Measurements from ENCODE around the gene GALNT14.
"Not testable (repeated sequence)": the region's sequence is repeated elsewhere in the genome, so short reads cannot be mapped to it uniquely, and the experiment has no call there.

GALNT14 gene

DNA sequence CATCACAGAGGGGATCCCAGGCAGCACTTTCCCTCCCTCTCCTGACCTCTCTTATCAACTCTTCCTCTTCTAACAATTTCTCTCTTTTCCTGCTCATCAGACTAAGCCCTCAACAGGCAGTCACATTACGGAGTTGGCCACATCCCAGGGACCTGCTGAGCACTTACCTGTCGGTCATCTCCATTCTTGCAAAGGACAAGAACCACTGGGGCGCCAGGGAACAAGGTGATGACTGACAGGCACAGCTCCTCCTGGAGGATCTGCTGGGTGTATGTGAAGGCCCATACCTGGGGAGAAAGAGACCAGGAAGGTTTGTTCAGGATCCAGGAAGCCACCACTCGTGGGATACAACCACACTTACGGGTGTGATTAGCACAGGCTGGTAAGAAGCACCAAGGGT is 226.2 kb downstream of the GALNT14 start:
- Histone ChIP-seq H3K4me1 (ENCODE audit: low read length) (no peaks in the 10 kb centered on the region), H3K36me3 (replicated peaks; ENCODE audit: insufficient read depth, low read length) (no peaks in the 10 kb centered on the region), H3K4me2 (ENCODE audit: low read depth, low read length) (no peak overlapping the region), H3F3A (ENCODE audit: insufficient read depth, low read length) (no peaks in the 10 kb centered on the region), H3K9me2 (replicated peaks; ENCODE audit: insufficient read depth, low read length) (no peaks in the 10 kb centered on the region), H4K20me1 (ENCODE audit: insufficient read depth, low read length) (no peaks in the 10 kb centered on the region), H2AFZ (ENCODE audit: low read length) (no peak overlapping the region), H3K4me3 (ENCODE audit: low read length) (no peak overlapping the region), H3K9me3 (replicated peaks; ENCODE audit: insufficient read depth, low read length) (no peaks in the 10 kb centered on the region), H3K9ac (ENCODE audit: low read length) (no peak overlapping the region), H3K27ac (ENCODE audit: low read length) (no peak overlapping the region), H3K27me3 (replicated peaks; ENCODE audit: insufficient read depth, low read length) (no peaks in the 10 kb centered on the region), H3K79me2 (ENCODE audit: low read length) (no peaks in the 10 kb centered on the region)
- no peak for TF ChIP-seq EZH2phosphoT487 (IDR thresholded peaks at IDR 0.05; ENCODE audit: low read length)
- TF ChIP-seq, protein P1, sequence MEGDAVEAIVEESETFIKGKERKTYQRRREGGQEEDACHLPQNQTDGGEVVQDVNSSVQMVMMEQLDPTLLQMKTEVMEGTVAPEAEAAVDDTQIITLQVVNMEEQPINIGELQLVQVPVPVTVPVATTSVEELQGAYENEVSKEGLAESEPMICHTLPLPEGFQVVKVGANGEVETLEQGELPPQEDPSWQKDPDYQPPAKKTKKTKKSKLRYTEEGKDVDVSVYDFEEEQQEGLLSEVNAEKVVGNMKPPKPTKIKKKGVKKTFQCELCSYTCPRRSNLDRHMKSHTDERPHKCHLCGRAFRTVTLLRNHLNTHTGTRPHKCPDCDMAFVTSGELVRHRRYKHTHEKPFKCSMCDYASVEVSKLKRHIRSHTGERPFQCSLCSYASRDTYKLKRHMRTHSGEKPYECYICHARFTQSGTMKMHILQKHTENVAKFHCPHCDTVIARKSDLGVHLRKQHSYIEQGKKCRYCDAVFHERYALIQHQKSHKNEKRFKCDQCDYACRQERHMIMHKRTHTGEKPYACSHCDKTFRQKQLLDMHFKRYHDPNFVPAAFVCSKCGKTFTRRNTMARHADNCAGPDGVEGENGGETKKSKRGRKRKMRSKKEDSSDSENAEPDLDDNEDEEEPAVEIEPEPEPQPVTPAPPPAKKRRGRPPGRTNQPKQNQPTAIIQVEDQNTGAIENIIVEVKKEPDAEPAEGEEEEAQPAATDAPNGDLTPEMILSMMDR (IDR thresholded peaks at IDR 0.05; ENCODE audit: low read length), result no peak
- no peak for TF ChIP-seq EZH2 (optimal IDR thresholded peaks at IDR 0.05; ENCODE audit: low read depth, low read length)
- no peak for DNase-seq

- Histone ChIP-seq H3K27me3 (replicated peaks; ENCODE audit: insufficient read depth, low read length) (no peaks in the 10 kb centered on the region), H3F3A (ENCODE audit: insufficient read depth, low read length) (no peaks in the 10 kb centered on the region), H3K9me2 (replicated peaks; ENCODE audit: insufficient read depth, low read length) (no peaks in the 10 kb centered on the region), H3K4me1 (ENCODE audit: low read length) (no peaks in the 10 kb centered on the region), H3K4me2 (ENCODE audit: low read depth, low read length) (no peak overlapping the region), H4K20me1 (ENCODE audit: insufficient read depth, low read length) (no peaks in the 10 kb centered on the region), H3K36me3 (replicated peaks; ENCODE audit: insufficient read depth, low read length) (no peaks in the 10 kb centered on the region), H3K9me3 (replicated peaks; ENCODE audit: insufficient read depth, low read length) (no peaks in the 10 kb centered on the region), H3K27ac (ENCODE audit: low read length) (no peak overlapping the region), H3K4me3 (ENCODE audit: low read length) (no peak overlapping the region), H2AFZ (ENCODE audit: low read length) (no peak overlapping the region), H3K9ac (ENCODE audit: low read length) (no peak overlapping the region), H3K79me2 (ENCODE audit: low read length) (no peaks in the 10 kb centered on the region)
- DNase-seq, result no peak
- TF ChIP-seq, protein P1 (IDR thresholded peaks at IDR 0.05; ENCODE audit: low read length), result no peak
- TF ChIP-seq EZH2phosphoT487 (IDR thresholded peaks at IDR 0.05; ENCODE audit: low read length) (no peak), EZH2 (optimal IDR thresholded peaks at IDR 0.05; ENCODE audit: low read depth, low read length) (no peak)
Observed at GRCh38 chr2:30911327-30911726, 226.9 kb downstream of the GALNT14 start.

GRCh38 chr2:30910686-30911085 is 227.6 kb downstream of the GALNT14 start:
- Histone ChIP-seq H3F3A (ENCODE audit: insufficient read depth, low read length) (no peaks in the 10 kb centered on the region), H4K20me1 (ENCODE audit: insufficient read depth, low read length) (no peaks in the 10 kb centered on the region), H2AFZ (ENCODE audit: low read length) (no peak overlapping the region), H3K36me3 (replicated peaks; ENCODE audit: insufficient read depth, low read length) (no peaks in the 10 kb centered on the region), H3K9me2 (replicated peaks; ENCODE audit: insufficient read depth, low read length) (no peaks in the 10 kb centered on the region), H3K27me3 (replicated peaks; ENCODE audit: insufficient read depth, low read length) (no peaks in the 10 kb centered on the region), H3K27ac (ENCODE audit: low read length) (no peak overlapping the region), H3K4me3 (ENCODE audit: low read length) (no peak overlapping the region), H3K9me3 (replicated peaks; ENCODE audit: insufficient read depth, low read length) (no peaks in the 10 kb centered on the region), H3K4me1 (ENCODE audit: low read length) (no peaks in the 10 kb centered on the region), H3K79me2 (ENCODE audit: low read length) (no peaks in the 10 kb centered on the region), H3K9ac (ENCODE audit: low read length) (no peak overlapping the region), H3K4me2 (ENCODE audit: low read depth, low read length) (no peak overlapping the region)
- TF ChIP-seq EZH2phosphoT487 (IDR thresholded peaks at IDR 0.05; ENCODE audit: low read length) (no peak), EZH2 (optimal IDR thresholded peaks at IDR 0.05; ENCODE audit: low read depth, low read length) (no peak)
- TF ChIP-seq, protein P1 (IDR thresholded peaks at IDR 0.05; ENCODE audit: low read length), result no peak
- no peak for DNase-seq

DNA sequence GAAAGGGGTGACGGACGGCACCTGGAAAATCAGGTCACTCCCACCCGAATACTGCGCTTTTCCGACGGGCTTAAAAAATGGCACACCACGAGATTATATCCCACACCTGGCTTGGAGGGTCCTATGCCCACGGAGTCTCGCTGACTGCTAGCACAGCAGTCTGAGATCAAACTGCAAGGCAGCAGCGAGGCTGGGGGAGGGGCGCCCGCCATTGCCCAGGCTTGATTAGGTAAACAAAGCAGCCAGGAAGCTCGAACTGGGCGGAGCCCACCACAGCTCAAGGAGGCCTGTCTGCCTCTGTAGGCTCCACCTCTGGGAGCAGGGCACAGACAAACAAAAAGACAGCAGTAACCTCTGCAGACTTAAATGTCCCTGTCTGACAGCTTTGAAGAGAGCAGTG is 233.8 kb downstream of the GALNT14 start:
- H3K4me3 ChIP-seq (ENCODE audit: low read length); H3K36me3 ChIP-seq (replicated peaks; ENCODE audit: insufficient read depth, low read length); H3K4me1 ChIP-seq (ENCODE audit: low read length); H3K9me2 ChIP-seq (replicated peaks; ENCODE audit: insufficient read depth, low read length); H3K79me2 ChIP-seq (ENCODE audit: low read length); DNase-seq; H3F3A ChIP-seq (ENCODE audit: insufficient read depth, low read length); H3K27me3 ChIP-seq (replicated peaks; ENCODE audit: insufficient read depth, low read length); H4K20me1 ChIP-seq (ENCODE audit: insufficient read depth, low read length); H3K27ac ChIP-seq (ENCODE audit: low read length); H3K9ac ChIP-seq (ENCODE audit: low read length); H3K4me2 ChIP-seq (ENCODE audit: low read depth, low read length); H2AFZ ChIP-seq (ENCODE audit: low read length); H3K9me3 ChIP-seq (replicated peaks; ENCODE audit: insufficient read depth, low read length): not testable (repeated sequence)
